ENCODE data around the gene GRPEL1. TPM values are rescaled to one million over a fixed set of nuclear protein-coding genes. Genes with fewer than 3 reads are reported as not detected.

GRPEL1 gene
- total and polyA plus RNA-seq, 2 experiments from 2014 or later = 27.4 to 112 TPM

- ATAC-seq (no peak), DNase-seq (ENCODE audit: low spot score) (no peak)
- no peak overlapping the region for H3K27ac Mint-ChIP-seq
- H3K4me1 Mint-ChIP-seq = peaks cover 27% of the 10 kb centered on the region
- H3K27me3 Mint-ChIP-seq (ENCODE audit: insufficient read depth, low read depth, poor library complexity) = peaks cover 25% of the 10 kb centered on the region
- H4K20me1 ChIP-seq (replicated peaks; ENCODE audit: insufficient read depth) = peaks cover 16% of the 10 kb centered on the region
- peaks cover 20% of the 10 kb centered on the region for H3K79me2 ChIP-seq (replicated peaks; ENCODE audit: insufficient read depth)
- no peak overlapping the region; the same call in 2 of the 3 replicates for H3K4me3 Mint-ChIP-seq
- peaks cover 9% of the 10 kb centered on the region; the same call in 1 of the 2 replicates for H3K4me1 ChIP-seq (ENCODE audit: insufficient read depth)
- H3K4me3 ChIP-seq = no peak overlapping the region
- no peaks in the 10 kb centered on the region; the same call in 1 of the 3 replicates for H3K9me3 Mint-ChIP-seq
- no peaks in the 10 kb centered on the region; the same call in 2 of the 3 replicates for H3K36me3 Mint-ChIP-seq (ENCODE audit: low read depth)
- H2AFZ ChIP-seq = no peak overlapping the region
- TF ChIP-seq, protein P1, sequence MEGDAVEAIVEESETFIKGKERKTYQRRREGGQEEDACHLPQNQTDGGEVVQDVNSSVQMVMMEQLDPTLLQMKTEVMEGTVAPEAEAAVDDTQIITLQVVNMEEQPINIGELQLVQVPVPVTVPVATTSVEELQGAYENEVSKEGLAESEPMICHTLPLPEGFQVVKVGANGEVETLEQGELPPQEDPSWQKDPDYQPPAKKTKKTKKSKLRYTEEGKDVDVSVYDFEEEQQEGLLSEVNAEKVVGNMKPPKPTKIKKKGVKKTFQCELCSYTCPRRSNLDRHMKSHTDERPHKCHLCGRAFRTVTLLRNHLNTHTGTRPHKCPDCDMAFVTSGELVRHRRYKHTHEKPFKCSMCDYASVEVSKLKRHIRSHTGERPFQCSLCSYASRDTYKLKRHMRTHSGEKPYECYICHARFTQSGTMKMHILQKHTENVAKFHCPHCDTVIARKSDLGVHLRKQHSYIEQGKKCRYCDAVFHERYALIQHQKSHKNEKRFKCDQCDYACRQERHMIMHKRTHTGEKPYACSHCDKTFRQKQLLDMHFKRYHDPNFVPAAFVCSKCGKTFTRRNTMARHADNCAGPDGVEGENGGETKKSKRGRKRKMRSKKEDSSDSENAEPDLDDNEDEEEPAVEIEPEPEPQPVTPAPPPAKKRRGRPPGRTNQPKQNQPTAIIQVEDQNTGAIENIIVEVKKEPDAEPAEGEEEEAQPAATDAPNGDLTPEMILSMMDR (conservative IDR thresholded peaks at IDR 0.05; ENCODE audit: low read depth in 2 of 2) = no peak
- TF ChIP-seq, protein P2, sequence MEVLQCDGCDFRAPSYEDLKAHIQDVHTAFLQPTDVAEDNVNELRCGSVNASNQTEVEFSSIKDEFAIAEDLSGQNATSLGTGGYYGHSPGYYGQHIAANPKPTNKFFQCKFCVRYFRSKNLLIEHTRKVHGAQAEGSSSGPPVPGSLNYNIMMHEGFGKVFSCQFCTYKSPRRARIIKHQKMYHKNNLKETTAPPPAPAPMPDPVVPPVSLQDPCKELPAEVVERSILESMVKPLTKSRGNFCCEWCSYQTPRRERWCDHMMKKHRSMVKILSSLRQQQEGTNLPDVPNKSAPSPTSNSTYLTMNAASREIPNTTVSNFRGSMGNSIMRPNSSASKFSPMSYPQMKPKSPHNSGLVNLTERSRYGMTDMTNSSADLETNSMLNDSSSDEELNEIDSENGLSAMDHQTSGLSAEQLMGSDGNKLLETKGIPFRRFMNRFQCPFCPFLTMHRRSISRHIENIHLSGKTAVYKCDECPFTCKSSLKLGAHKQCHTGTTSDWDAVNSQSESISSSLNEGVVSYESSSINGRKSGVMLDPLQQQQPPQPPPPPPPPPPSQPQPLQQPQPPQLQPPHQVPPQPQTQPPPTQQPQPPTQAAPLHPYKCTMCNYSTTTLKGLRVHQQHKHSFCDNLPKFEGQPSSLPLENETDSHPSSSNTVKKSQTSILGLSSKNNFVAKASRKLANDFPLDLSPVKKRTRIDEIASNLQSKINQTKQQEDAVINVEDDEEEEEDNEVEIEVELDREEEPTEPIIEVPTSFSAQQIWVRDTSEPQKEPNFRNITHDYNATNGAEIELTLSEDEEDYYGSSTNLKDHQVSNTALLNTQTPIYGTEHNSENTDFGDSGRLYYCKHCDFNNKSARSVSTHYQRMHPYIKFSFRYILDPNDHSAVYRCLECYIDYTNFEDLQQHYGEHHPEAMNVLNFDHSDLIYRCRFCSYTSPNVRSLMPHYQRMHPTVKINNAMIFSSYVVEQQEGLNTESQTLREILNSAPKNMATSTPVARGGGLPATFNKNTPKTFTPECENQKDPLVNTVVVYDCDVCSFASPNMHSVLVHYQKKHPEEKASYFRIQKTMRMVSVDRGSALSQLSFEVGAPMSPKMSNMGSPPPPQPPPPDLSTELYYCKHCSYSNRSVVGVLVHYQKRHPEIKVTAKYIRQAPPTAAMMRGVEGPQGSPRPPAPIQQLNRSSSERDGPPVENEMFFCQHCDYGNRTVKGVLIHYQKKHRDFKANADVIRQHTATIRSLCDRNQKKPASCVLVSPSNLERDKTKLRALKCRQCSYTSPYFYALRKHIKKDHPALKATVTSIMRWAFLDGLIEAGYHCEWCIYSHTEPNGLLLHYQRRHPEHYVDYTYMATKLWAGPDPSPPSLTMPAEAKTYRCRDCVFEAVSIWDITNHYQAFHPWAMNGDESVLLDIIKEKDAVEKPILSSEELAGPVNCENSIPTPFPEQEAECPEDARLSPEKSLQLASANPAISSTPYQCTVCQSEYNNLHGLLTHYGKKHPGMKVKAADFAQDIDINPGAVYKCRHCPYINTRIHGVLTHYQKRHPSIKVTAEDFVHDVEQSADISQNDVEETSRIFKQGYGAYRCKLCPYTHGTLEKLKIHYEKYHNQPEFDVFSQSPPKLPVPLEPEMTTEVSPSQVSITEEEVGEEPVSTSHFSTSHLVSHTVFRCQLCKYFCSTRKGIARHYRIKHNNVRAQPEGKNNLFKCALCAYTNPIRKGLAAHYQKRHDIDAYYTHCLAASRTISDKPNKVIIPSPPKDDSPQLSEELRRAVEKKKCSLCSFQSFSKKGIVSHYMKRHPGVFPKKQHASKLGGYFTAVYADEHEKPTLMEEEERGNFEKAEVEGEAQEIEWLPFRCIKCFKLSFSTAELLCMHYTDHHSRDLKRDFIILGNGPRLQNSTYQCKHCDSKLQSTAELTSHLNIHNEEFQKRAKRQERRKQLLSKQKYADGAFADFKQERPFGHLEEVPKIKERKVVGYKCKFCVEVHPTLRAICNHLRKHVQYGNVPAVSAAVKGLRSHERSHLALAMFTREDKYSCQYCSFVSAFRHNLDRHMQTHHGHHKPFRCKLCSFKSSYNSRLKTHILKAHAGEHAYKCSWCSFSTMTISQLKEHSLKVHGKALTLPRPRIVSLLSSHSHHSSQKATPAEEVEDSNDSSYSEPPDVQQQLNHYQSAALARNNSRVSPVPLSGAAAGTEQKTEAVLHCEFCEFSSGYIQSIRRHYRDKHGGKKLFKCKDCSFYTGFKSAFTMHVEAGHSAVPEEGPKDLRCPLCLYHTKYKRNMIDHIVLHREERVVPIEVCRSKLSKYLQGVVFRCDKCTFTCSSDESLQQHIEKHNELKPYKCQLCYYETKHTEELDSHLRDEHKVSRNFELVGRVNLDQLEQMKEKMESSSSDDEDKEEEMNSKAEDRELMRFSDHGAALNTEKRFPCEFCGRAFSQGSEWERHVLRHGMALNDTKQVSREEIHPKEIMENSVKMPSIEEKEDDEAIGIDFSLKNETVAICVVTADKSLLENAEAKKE (CRISPR knock-in tag; IDR thresholded peaks at IDR 0.05) = no peak
- no peak for TF ChIP-seq ETS1 (IDR thresholded peaks at IDR 0.05)
- TF ChIP-seq ZNF331 (CRISPR knock-in tag; IDR thresholded peaks at IDR 0.05; ENCODE audit: low read depth) = no peak
- no peak for TF ChIP-seq EZH2phosphoT487 (IDR thresholded peaks at IDR 0.05; ENCODE audit: unreplicated experiment)
- TF ChIP-seq CREB1 (CRISPR knock-in tag; IDR thresholded peaks at IDR 0.05; ENCODE audit: low read depth) = no peak
- no peak for TF ChIP-seq EZH2 (IDR thresholded peaks at IDR 0.05; ENCODE audit: low read depth, unreplicated experiment)
- TF ChIP-seq ZNF114 (CRISPR knock-in tag; IDR thresholded peaks at IDR 0.05) = no peak
- TF ChIP-seq NANOG (IDR thresholded peaks at IDR 0.05; ENCODE audit: borderline replicate concordance) = no peak
- no peak for TF ChIP-seq POLR2AphosphoS5 (IDR thresholded peaks at IDR 0.05; ENCODE audit: low read depth)
- TF ChIP-seq STAT1 (IDR thresholded peaks at IDR 0.05; ENCODE audit: unreplicated experiment) = no peak
- TF ChIP-seq JUNB (IDR thresholded peaks at IDR 0.05; ENCODE audit: unreplicated experiment) = no peak
- TF ChIP-seq, protein P3, sequence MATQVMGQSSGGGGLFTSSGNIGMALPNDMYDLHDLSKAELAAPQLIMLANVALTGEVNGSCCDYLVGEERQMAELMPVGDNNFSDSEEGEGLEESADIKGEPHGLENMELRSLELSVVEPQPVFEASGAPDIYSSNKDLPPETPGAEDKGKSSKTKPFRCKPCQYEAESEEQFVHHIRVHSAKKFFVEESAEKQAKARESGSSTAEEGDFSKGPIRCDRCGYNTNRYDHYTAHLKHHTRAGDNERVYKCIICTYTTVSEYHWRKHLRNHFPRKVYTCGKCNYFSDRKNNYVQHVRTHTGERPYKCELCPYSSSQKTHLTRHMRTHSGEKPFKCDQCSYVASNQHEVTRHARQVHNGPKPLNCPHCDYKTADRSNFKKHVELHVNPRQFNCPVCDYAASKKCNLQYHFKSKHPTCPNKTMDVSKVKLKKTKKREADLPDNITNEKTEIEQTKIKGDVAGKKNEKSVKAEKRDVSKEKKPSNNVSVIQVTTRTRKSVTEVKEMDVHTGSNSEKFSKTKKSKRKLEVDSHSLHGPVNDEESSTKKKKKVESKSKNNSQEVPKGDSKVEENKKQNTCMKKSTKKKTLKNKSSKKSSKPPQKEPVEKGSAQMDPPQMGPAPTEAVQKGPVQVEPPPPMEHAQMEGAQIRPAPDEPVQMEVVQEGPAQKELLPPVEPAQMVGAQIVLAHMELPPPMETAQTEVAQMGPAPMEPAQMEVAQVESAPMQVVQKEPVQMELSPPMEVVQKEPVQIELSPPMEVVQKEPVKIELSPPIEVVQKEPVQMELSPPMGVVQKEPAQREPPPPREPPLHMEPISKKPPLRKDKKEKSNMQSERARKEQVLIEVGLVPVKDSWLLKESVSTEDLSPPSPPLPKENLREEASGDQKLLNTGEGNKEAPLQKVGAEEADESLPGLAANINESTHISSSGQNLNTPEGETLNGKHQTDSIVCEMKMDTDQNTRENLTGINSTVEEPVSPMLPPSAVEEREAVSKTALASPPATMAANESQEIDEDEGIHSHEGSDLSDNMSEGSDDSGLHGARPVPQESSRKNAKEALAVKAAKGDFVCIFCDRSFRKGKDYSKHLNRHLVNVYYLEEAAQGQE (IDR thresholded peaks at IDR 0.05; ENCODE audit: unreplicated experiment) = no peak
- H3K27me3 ChIP-seq (ENCODE audit: insufficient read depth) = peaks cover 32% of the 10 kb centered on the region
- H3K4me2 ChIP-seq = no peak overlapping the region
- H3K9me2 ChIP-seq (ENCODE audit: insufficient read depth) = no peaks in the 10 kb centered on the region
- no peak overlapping the region for H3K27ac ChIP-seq (ENCODE audit: low read depth)
- no peaks in the 10 kb centered on the region for H3K36me3 ChIP-seq (ENCODE audit: insufficient read depth)
- 0 out of 2 replicates have a peak, but pooled peaks cover 3% of the 10 kb centered on the region for H3F3A ChIP-seq (replicated peaks; ENCODE audit: low read depth)
Observed at GRCh38 chr4:7040765-7041164, 27.1 kb downstream of the GRPEL1 start.
